Superior temporal gyrus (tissue), 1 donor: ENCODE results near the gene PRR19.

Experiments used
- DNase-seq: peaks from one replicate; pipeline ENCODE4 v3.0.0-alpha.2; 2016; ENCODE audit errors: extremely low spot score

The PRR19 gene

DNA sequence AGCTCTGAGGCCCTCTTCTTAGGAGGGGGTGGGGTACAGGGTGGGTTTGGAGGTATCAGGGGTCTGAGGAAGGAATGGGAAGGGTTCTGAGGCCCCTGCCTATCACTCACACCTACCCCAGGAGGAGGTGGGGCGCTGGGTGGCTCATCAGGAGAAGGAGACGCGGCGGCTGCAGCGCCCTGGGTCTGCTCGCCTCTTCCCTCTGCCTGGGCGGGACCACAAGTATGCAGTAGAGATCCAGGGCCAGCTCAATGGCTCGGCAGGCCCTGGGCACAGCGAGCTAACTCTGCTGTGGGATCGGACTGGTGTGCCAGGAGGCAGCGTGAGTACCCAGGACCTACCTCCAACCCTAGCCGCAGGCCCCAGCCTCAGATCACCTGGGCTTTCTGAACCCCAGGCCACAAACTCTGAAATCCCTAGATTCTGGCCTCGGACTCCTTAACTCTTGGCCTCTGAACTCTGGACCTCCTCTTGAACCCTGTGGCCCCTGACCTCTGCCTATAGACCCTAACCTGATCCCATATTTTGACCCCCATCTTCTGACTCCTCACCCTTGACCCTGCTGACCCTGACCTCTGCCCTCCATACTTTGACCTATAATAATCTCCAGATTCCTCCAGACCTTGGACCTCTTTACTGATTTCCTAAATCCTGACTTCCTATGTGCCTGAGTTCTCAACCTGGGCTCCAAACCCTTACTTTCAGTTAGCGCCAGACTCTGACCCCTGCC is 47.6 kb downstream of the PRR19 start:
- no peak for DNase-seq

DNA sequence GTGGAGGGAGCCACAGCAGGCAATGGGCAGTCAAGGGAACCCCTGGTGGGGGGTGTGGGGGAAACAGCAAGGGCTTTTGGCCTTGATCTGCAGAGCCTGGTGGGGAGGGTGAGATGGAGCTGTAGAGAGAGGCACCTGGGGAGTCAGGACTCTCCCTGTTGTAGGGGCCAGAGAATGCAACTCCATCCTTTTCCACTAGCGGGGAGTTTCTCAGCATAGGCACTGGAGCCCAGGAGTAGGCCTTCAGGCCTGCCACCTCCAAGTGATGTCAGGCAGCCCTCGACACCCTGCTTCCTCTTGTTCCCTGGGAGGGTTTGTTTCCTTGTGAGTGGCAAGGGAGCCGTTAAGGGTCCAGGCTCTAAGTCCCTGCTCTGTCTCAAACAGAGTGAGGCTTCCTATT is 48.5 kb downstream of the PRR19 start:
- DNase-seq: no peak

DNA sequence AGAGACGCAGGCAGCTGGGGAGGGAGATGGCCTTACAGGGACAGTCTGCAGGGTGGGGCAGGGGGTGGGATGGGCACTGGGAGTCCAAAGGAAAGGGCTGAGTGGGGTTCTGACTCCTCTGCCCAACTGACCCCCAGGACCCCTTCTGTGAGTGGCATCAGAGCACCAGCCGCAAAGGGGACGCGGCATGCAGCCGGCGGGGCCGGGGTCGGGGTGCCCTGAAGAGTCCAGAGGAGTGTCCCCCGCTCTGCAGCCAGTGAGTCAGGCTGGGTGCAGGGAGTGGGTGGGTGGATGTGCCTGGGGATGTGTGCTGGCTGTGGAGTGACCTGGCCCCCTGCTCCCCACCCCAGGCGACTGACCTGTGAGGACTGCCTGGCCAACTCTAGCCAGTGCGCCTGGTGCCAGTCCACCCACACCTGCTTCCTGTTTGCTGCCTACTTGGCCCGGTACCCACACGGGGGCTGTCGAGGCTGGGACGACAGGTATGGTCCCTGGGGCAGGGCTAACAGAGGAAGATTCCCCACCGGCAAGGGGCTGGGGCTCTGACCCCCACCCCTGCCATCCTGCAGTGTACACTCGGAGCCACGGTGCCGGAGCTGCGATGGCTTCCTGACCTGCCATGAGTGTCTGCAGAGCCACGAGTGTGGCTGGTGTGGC is 49.3 kb downstream of the PRR19 start:
- DNase-seq: no peak

DNA sequence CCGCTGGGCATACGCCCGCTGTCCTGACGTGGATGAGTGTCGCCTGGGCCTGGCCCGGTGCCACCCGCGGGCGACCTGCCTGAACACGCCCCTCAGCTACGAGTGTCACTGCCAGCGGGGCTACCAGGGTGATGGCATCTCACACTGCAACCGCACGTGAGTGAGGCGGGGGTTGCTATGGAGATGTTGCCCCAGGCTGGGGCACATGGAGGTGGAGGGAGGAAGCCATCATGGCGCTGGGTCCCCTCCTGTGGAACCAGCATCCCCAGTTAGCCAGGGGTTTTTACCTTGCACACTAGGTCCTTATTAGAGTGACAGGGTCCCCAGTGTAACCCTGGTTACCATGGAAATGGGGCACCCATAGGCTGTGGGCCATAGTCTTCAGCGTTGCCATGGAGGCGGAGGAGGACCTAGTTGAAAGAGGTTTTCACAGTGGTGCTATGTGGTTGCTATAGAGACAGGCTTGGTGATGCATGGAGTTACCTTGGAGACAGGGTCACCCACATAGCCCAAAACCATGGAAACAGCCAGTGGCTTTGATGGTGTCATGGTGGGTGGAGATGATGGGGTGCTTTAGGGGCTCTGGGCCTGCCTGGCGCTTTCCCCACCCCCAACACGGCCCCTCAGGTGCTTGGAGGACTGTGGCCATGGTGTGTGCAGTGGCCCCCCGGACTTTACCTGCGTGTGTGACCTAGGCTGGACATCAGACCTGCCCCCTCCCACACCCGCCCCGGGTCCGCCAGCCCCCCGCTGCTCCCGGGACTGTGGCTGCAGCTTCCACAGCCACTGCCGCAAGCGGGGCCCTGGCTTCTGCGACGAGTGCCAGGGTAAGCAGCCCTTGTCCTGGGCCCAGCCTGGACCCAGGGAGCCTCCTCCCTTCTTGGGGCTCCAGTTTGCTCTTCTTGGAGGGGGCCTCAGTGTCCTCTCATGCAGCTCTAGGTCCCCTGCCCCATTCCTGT is 50.6 kb downstream of the PRR19 start:
- DNase-seq: peak; percentile 79

DNA sequence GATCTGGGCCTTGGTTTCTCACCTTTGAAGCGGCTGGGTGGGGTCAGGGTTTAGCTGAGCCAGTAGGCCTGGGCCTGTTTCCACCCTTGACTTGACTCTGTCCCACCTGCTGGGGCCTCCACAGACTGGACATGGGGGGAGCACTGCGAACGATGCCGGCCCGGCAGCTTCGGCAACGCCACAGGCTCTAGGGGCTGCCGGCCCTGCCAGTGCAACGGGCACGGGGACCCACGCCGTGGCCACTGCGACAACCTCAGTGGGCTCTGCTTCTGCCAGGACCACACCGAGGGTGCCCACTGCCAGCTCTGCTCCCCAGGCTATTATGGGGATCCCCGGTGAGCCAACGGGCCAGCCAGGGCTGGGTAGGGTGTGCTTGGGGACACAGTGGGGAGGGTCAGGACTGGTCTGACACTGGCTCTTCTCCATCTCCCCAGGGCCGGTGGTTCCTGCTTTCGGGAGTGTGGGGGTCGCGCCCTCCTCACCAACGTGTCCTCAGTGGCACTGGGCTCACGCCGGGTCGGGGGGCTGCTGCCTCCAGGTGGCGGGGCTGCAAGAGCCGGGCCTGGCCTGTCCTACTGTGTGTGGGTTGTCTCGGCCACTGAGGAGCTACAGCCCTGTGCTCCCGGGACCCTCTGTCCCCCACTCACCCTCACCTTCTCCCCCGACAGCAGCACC is 51.5 kb downstream of the PRR19 start:
- no peak for DNase-seq

DNA sequence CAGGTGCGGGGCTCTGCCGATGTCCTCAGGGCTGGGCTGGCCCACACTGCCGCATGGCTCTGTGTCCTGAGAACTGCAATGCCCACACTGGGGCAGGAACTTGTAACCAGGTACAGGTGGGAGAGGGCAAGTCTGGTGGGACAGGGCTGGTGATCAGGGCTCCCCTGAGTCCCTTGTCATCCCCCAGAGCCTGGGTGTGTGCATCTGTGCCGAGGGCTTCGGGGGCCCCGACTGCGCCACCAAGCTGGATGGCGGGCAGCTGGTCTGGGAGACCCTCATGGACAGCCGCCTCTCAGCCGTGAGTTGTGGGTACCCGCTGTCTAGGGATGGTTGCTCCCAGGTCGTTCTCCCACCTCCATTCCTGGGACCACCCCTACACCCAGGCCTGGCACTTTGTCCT is 54.0 kb downstream of the PRR19 start:
- DNase-seq: no peak

DNA sequence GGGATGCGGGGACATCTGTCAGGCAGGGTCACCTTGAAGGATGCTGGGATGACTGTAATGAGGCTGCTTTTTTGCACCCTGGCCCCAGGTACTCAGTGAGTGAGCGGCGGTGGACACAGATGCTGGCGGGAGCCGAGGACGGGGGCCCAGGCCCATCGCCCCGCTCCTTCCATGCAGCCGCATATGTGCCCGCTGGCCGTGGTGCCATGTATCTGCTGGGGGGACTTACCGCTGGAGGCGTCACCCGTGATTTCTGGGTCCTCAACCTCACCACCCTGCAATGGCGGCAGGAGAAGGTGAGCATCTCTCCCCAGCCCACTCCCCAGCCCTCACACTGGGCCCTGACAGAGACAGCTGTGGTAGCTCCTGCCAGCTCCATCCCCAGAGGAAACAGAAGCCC is 54.8 kb downstream of the PRR19 start:
- no peak for DNase-seq

DNA sequence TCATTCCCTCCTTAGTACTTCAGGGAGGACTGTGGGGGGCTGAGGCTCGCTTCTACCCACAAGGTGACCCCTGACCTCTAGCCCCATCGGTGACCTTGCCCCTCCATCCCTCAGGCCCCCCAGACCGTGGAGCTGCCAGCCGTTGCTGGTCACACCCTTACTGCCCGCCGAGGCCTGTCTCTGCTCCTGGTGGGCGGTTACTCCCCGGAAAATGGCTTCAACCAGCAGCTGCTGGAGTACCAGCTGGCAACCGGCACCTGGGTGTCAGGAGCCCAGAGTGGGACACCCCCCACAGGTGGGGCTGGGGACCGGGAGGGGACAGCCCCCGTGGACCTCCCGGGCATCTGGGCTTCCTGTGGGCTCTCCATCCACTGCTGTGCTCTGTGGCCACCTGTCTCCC is 55.4 kb downstream of the PRR19 start:
- DNase-seq: no peak
